ENCODE data around the gene FADS1. TPM values are rescaled to one million over a fixed set of nuclear protein-coding genes. Genes with fewer than 3 reads are reported as not detected.

Gene FADS1
- total RNA-seq, 1 donor from 2014 or later: 96.3 TPM

DNA sequence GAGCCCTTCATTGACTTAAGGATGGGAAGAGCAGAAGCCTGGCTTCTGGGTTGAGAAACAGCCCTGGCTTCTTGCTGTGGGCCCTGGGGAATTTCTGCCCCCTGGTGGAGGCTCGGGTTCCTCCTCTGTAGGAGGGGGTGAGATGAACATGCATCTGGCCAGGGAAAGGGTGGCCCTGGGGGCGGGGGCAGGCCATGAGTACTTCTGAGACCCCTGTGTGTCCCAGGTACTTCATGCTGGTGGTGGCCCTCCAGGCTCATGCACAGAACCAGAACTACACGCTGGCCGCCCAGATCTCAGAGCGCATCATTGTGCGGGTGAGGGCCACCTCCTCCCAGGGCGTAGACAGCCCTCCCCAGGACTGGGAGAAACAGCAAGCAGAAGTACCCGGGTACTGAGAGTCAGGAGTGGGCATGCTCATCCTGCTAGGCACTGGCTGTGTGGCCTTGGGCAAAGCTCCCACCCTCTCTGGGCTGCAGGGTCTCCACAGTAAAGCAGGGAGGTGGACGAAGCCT is 40.2 kb downstream of the FADS1 start:
- TF ChIP-seq, protein P1, sequence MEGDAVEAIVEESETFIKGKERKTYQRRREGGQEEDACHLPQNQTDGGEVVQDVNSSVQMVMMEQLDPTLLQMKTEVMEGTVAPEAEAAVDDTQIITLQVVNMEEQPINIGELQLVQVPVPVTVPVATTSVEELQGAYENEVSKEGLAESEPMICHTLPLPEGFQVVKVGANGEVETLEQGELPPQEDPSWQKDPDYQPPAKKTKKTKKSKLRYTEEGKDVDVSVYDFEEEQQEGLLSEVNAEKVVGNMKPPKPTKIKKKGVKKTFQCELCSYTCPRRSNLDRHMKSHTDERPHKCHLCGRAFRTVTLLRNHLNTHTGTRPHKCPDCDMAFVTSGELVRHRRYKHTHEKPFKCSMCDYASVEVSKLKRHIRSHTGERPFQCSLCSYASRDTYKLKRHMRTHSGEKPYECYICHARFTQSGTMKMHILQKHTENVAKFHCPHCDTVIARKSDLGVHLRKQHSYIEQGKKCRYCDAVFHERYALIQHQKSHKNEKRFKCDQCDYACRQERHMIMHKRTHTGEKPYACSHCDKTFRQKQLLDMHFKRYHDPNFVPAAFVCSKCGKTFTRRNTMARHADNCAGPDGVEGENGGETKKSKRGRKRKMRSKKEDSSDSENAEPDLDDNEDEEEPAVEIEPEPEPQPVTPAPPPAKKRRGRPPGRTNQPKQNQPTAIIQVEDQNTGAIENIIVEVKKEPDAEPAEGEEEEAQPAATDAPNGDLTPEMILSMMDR (IDR thresholded peaks at IDR 0.05; ENCODE audit: insufficient read depth, low read length, poor library complexity, severe bottlenecking): peak; percentile 89
- Histone ChIP-seq H3K4me3 (ENCODE audit: low read depth, low read length) (no peak overlapping the region), H3K27me3 (ENCODE audit: control insufficient read depth, insufficient read depth, low read length) (no peaks in the 10 kb centered on the region), H3K36me3 (ENCODE audit: control insufficient read depth, insufficient read depth, low read length) (no peaks in the 10 kb centered on the region)
- DNase-seq (ENCODE audit: low read depth): peak; percentile 32

DNA sequence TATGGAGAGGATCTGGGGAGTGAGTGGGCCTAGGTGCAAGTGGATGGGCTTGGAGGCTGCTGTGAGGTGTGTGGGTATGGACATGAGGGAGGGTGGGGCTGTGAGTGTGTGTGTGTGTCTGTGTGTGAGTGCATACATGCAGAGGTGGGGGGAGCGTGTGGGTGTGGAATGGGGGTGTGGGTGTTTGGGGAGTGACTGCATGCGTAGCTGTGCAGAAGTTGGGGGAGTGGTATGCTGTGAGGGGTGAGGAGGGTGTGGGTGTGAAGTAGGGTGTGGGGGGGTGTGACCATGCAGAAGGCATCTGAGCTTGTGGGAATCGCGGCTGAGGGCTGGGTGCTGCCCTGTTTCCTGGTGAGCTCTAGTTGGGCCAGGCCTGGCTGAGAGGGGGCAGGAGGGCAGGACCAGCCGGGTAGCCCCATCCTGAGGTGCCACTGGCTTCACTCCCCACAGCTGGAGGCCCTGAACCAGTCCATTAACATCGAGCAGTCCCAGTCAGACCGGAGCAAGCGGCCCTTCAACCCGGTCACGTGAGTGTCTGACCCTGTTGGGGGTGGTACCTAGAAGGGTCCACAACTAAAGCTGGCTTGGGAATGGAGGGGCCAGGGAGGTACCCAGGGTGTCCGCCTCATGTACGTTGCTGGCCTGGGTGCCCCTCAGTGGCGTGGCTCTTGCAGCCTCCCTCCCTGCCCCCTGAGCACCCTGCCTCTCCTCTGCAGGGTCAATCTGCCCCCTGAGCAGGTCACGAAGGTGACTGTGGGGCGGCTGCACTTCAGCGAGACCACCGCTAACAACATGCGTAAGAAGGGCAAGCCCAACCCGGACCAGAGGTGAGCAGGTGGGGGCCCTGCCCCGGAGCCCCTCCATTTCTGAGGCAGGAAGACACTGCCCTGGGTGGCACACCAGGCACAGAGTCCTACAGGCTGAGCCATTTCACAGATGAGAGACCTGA is 40.9 kb downstream of the FADS1 start:
- Histone ChIP-seq H3K4me3 (ENCODE audit: low read depth, low read length) (no peak overlapping the region), H3K36me3 (ENCODE audit: control insufficient read depth, insufficient read depth, low read length) (no peaks in the 10 kb centered on the region), H3K27me3 (ENCODE audit: control insufficient read depth, insufficient read depth, low read length) (no peaks in the 10 kb centered on the region)
- no peak for DNase-seq (ENCODE audit: low read depth)
- TF ChIP-seq, protein P1 (IDR thresholded peaks at IDR 0.05; ENCODE audit: insufficient read depth, low read length, poor library complexity, severe bottlenecking): no peak

DNA sequence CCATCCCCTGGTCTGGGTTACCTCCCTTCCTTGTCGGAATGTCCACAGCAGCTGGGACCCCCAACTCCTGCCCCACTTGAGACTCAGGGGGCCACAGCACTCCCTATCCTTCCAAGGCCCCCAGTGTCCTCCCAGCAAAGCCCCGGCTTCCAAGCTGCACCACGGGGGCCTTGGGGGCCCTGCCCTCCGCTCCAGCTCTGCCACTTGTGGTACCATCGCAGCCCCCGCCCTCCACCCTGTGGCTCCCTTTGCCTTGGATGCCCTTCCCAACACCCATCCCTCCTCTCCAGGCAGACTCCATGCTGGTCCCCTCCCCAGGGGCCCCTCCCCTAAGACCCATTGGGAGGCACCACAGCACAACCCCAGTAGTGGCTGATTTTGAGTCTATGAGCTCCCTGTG is 41.7 kb downstream of the FADS1 start:
- H3K27me3 ChIP-seq (ENCODE audit: control insufficient read depth, insufficient read depth, low read length): no peaks in the 10 kb centered on the region
- TF ChIP-seq, protein P1 (IDR thresholded peaks at IDR 0.05; ENCODE audit: insufficient read depth, low read length, poor library complexity, severe bottlenecking): no peak
- H3K36me3 ChIP-seq (ENCODE audit: control insufficient read depth, insufficient read depth, low read length): no peaks in the 10 kb centered on the region
- H3K4me3 ChIP-seq (ENCODE audit: low read depth, low read length): no peak overlapping the region
- DNase-seq (ENCODE audit: low read depth): no peak

DNA sequence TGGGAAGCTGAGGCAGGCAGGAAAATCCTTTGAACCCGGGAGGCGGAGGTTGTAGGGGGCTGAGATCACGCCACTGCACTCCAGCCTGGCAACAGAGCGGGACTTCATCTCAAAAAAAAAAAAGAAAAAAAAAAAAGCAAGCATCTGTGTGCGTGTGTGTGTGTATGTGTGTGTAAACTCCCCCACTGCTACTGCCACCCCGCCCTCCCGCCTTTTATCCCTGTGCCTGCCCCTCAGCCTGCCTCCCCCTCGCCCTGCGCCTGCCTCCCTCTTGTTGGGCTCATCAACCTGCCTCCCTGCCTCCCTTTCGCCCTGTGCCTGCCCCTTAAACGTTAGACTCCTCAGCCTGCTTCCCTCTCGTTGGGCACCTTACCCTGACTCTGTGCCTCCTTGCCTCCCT is 42.4 kb downstream of the FADS1 start:
- Histone ChIP-seq H3K4me3 (ENCODE audit: low read depth, low read length) (no peak overlapping the region), H3K36me3 (ENCODE audit: control insufficient read depth, insufficient read depth, low read length) (no peaks in the 10 kb centered on the region), H3K27me3 (ENCODE audit: control insufficient read depth, insufficient read depth, low read length) (no peaks in the 10 kb centered on the region)
- DNase-seq (ENCODE audit: low read depth): no peak
- TF ChIP-seq, protein P1 (IDR thresholded peaks at IDR 0.05; ENCODE audit: insufficient read depth, low read length, poor library complexity, severe bottlenecking): no peak

DNA sequence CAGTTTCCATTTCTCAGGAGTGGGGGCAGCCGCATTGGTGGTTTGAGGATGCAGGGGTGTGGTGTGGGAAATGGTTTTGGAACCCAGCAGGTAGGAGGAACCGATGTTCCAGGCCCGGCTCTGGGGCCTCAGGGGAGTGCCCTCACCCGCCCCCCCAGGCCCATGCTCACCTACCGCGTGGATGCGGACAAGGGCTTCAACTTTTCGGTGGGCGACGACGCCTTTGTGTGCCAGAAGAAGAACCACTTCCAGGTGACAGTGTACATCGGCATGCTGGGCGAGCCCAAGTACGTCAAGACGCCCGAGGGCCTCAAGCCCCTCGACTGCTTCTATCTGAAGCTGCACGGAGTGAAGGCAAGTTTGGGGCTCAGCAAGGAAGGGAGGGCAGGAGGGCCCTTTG is 43.0 kb downstream of the FADS1 start:
- Histone ChIP-seq H3K27me3 (ENCODE audit: control insufficient read depth, insufficient read depth, low read length) (no peaks in the 10 kb centered on the region), H3K36me3 (ENCODE audit: control insufficient read depth, insufficient read depth, low read length) (no peaks in the 10 kb centered on the region), H3K4me3 (ENCODE audit: low read depth, low read length) (no peak overlapping the region)
- TF ChIP-seq, protein P1 (IDR thresholded peaks at IDR 0.05; ENCODE audit: insufficient read depth, low read length, poor library complexity, severe bottlenecking): no peak
- DNase-seq (ENCODE audit: low read depth): no peak
